GM19372 (cell line): Measurements from ENCODE around the gene CCDC85B.
A peak's percentile ranks its signal among the peaks of the same experiment; 100 is the strongest.
"Not testable (repeated sequence)": the region's sequence is repeated elsewhere in the genome, so short reads cannot be mapped to it uniquely, and the experiment has no call there.

Experiments used
- ATAC-seq: cut with Tn5 transposase; IDR thresholded peaks from one replicate; pipeline ENCODE4 v1.9.1; 2021; ENCODE audit warnings: mild to moderate bottlenecking, low read depth, moderate library complexity; ENCODE audit not compliant: unreplicated experiment

Gene CCDC85B

DNA sequence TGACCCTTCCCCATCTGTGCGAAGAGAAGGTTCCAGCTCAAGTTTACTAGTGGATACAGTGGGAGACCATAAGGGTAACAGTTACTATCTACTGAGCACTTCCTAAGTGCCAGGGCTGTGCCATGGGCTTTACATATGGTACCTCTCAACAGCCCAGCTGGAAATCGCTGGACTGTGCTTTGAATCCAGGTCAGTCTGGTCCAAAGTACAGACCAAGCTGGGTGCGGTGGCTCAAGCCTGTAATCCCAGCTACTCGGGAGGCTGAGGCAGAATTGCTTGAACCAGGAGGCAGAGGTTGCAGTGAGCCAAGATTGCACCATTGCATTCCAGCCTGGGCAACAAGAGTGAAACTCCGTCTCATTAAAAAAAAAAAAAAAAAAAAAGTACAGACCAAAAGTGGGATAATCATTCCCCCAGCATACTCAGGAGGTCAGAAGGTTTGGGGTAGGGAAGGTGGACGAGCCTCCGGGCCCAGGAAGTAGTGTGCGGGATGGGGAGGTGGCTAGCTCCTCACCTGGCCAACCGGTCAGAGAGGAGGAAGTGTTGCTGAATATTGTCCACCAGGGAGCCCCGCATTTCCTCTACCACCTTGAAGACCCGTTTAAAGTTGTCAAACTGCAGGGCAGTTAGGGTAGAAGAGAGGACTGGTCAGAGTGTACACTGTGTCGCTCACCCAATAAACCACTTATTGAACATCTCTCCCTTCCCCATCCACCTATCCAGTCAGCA, 4.5 kb upstream of the CCDC85B start:
- ATAC-seq = no peak

- ATAC-seq = no peak
Observed at GRCh38 chr11:65886826-65887722, 3.4 kb upstream of the CCDC85B start.

GRCh38 chr11:65887723-65888162, 2.7 kb upstream of the CCDC85B start:
- no peak for ATAC-seq

GRCh38 chr11:65888163-65888814, 2.2 kb upstream of the CCDC85B start, which contains the start of gene FIBP:
TSS of gene FIBP (minus strand) at chr11:65888471. CDS start at chr11:65888418, 53 bp downstream.
- peak; percentile 52 for ATAC-seq

- no peak for ATAC-seq
Observed at GRCh38 chr11:65891219-65892136, 1.0 kb downstream of the CCDC85B start.

DNA sequence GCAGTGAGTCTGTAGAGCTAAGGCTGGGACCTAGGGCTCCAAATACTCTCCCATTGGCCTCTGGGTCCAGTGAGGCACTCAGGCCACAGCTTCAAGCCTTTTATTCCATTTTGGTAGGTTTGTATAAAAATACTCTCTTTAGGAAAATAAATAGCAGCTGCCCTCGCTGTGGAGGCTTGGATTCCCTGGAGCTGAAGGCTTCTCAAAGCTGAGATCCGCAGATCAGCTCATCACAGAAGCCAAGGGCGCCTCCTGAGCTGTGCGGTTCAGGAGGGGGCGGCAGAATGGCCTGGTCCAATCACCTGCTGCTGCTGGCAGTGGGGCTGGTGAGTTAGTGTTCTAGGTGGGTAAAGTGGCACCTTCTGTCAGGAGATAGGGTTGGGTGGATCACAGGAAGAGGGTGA, 1.7 kb downstream of the CCDC85B start:
- not testable (repeated sequence) for ATAC-seq

GRCh38 chr11:65892661-65893317, 2.3 kb downstream of the CCDC85B start:
- no peak for ATAC-seq

GRCh38 chr11:65894034-65894591, 3.6 kb downstream of the CCDC85B start:
- ATAC-seq = no peak

DNA sequence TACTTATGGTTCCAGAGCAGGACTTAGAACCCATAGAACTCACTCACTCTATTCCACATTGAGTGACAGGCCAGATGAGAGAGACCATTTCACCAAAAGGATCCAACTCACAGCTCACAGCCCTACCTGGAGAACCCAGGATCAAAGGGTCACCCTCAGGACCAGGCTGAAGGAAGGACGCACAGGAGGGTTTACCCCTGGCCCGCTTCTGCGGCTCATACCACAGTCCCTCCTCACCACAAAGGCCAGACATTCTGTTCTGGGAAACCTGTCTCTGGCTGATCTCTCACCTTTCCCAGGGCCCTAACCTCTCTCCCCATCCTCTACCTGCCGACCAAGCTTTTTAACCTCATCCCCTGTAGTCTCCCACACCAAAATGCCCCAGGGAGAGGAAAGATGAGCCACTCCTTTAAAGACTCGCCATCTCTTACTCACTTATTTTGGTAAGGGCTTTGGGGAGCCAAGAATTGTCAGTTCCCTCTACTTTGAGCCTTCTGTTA, 5.1 kb downstream of the CCDC85B start:
- ATAC-seq = no peak

- no peak for ATAC-seq
Observed at GRCh38 chr11:65896034-65896999, 5.8 kb downstream of the CCDC85B start.

DNA sequence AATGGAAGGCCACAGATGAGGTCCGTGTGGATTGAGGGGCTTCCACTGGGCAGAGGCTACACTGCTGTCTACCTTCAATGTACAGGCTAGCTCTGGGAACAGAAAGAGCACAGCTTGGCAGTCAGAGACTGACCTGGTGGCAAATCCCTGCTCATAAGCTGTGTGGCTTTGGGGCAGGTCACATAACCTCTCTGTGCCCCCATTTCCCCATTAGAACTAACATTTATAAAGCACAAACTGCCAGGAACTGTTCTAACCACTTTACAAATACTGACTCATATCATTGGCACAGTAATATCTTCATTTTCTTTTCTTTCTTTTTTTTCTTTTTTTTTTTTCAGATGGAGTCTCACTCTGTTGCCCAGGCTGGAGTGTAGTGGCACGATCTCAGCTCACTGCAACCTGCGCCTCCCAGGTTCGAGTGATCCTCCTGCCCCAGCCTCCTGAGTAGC, 6.6 kb downstream of the CCDC85B start:
- no peak for ATAC-seq

DNA sequence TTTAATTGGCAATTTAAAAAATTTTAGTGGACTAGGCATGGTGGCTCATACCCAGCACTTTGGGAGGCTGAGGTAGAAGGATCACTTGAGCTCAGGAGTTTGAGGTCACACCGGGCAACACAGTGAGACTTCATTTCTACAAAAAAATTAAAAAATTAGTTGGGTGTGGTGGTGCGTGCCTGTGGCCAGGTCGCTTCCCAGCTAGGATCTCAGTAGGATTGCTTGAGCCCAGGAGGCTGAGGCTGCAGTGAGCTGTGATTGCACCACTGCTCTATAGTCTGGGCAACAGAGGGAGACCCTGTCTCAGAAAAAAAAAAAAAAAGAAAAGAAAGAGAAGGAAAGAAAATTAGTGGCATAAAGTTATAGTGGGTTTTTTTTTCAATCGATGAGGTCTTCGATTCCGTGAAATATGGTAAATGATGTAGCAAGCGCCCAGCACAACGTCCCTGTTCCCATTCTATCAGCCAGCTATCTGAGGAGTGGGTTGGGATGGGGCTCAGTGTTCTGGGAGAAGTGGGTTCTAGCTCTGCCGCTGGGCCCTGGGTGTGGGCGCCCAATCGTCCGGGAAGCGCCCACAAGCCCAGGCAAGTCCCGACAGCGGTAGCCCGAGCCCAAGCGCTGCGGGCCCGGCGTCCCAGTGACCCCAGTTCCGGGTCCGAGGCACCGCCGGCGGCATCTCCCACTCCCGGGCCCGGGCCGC, 8.3 kb downstream of the CCDC85B start:
- no peak for ATAC-seq

- no peak for ATAC-seq
Observed at GRCh38 chr11:65899356-65900124, 9.1 kb downstream of the CCDC85B start.

- ATAC-seq = peak; percentile 74
Observed at GRCh38 chr11:65900125-65900898, 9.8 kb downstream of the CCDC85B start, which contains the start of gene FOSL1. TSS of gene FOSL1 (minus strand) at chr11:65900388. CDS start at chr11:65900339, 49 bp downstream.

DNA sequence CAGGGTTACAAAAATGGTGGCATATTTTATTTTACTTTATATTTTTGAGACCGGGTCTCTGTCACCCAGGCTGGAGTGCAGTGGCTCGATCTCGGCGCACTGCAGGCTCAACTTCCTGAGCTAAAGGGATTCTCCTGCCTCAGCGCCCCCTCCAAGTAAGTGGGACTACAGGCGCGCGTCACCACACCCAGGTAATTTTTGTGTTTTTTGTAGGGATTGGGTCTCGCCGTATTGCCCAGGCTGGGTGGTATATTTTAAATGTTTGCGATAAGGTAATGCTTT, 10.4 kb downstream of the CCDC85B start:
- ATAC-seq = no peak

DNA sequence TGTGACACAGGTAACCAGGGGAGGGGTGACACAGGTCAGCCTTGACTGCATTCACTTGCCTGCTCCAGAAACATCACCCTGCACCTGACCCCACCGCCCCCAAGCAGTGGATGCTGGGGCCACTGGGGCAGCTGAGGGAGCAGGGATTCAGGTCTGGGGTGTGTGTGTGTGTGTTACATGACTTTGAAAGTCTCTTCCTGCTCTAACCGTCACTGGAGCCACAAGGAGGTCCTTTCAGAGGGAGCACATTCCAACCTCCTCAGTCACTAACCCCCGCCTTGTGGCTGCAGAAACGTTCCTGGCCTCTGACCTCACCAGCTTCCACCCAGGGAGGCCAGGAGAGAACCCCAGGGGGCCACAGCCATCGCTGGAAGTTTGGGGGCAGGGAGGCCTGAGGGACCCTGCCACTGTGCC, 12.6 kb downstream of the CCDC85B start:
- ATAC-seq = no peak
